GF-D8 (cell line): ENCODE data around the gene PRSS57.

ENCODE experiments used
- DNase-seq: peaks from one replicate; lab custom pipeline; 2025; lab: John Stamatoyannopoulos, UW

Gene PRSS57

GRCh38 chr19:694481-695351 is 536 bp downstream of the PRSS57 start:
- DNase-seq = no peak

- no peak for DNase-seq
These were observed 5.0 kb downstream of the PRSS57 start for GRCh38 chr19:690203-690602.

GRCh38 chr19:688992-689391 is 6.3 kb downstream of the PRSS57 start:
- DNase-seq = no peak

- no peak for DNase-seq
These were observed 7.0 kb downstream of the PRSS57 start for GRCh38 chr19:688214-688613.

GRCh38 chr19:687569-688166 is 7.6 kb downstream of the PRSS57 start:
- no peak for DNase-seq

- no peak for DNase-seq
These were observed 8.5 kb downstream of the PRSS57 start for GRCh38 chr19:686589-687297.

GRCh38 chr19:685454-685931 is 9.8 kb downstream of the PRSS57 start:
- DNase-seq = no peak

GRCh38 chr19:682678-683320 is 12.5 kb downstream of the PRSS57 start:
- no peak for DNase-seq

GRCh38 chr19:681029-682019 is 13.9 kb downstream of the PRSS57 start:
- peak; percentile 63 for DNase-seq

- DNase-seq = peak; percentile 89
These were observed 14.8 kb downstream of the PRSS57 start for GRCh38 chr19:680287-681028.

GRCh38 chr19:679418-680286 is 15.6 kb downstream of the PRSS57 start:
- peak; percentile 19 for DNase-seq

GRCh38 chr19:678791-679388 is 16.4 kb downstream of the PRSS57 start:
- no peak for DNase-seq

GRCh38 chr19:677601-678436 is 17.4 kb downstream of the PRSS57 start:
- DNase-seq = no peak

GRCh38 chr19:677201-677600 is 18.1 kb downstream of the PRSS57 start:
- no peak for DNase-seq

GRCh38 chr19:676339-677105 is 18.7 kb downstream of the PRSS57 start, which contains the start of gene FSTL3:
TSS of gene FSTL3 (plus strand) at chr19:676392. CDS start at chr19:676424, 32 bp downstream.
- no peak for DNase-seq

- DNase-seq = no peak
These were observed 19.3 kb downstream of the PRSS57 start for GRCh38 chr19:676007-676338.
